Gastrocnemius medialis (tissue), 4 donors: ENCODE data around the gene VPS18. TPM values are rescaled to one million over a fixed set of nuclear protein-coding genes. Genes with fewer than 3 reads are reported as not detected.

Experiments used
- ATAC-seq, 2 donors: fragments of 150-250 bp; one replicate each; pipeline ENCODE4 v1.9.1; 2016
- DNase-seq, 2 donors: peaks; one replicate each; pipeline ENCODE4 v3.0.0-alpha.2; 2019
- H3K27ac ChIP-seq, 4 donors: fragments of 200-600 bp; sonication (generic); 1 replicate in 1 of 4; 2 replicates in 3 of 4; pipeline ENCODE4 v1.5.1; 2016 to 2018; ENCODE audit warnings: mild to moderate bottlenecking in 2 of 4, moderate library complexity in 1 of 4
- H3K27me3 ChIP-seq, 3 donors: fragments of 200-600 bp; sonication (generic) in 2 of 3; 1 replicate in 1 of 3; 2 replicates in 2 of 3; pipeline versions ENCODE4 v1.5.1 to v1.6.0; 2016 to 2019; ENCODE audit warnings: mild to moderate bottlenecking in 1 of 3, moderate library complexity in 1 of 3
- H3K36me3 ChIP-seq, 2 donors: fragments of 200-600 bp; sonication (generic) in 1 of 2; one replicate each; pipeline ENCODE4 v1.5.1; 2017 to 2018
- H3K4me1 ChIP-seq, 2 donors: fragments of 200-600 bp; sonication (generic) in 1 of 2; one replicate each; pipeline ENCODE4 v1.5.1; 2016 to 2017; ENCODE audit warnings: mild to moderate bottlenecking in 2 of 2
- H3K4me3 ChIP-seq, 4 donors: fragments of 200-600 bp; sonication (generic) in 3 of 4; 1 replicate in 1 of 4; 2 replicates in 3 of 4; pipeline ENCODE4 v1.5.1; 2016 to 2019; ENCODE audit warnings: mild to moderate bottlenecking in 2 of 4
- H3K9me3 ChIP-seq, 3 donors: fragments of 200-600 bp; sonication (generic) in 2 of 3; 1 replicate in 1 of 3; 2 replicates in 2 of 3; pipeline ENCODE4 v1.5.1; 2016 to 2019
- CTCF ChIP-seq, 5 experiments: fragments of 450-650 bp in 3 of 5; fragments of 200-600 bp in 2 of 5; sonication (generic) in 2 of 5; IDR thresholded peaks in 4 of 5; conservative IDR thresholded peaks in 1 of 5; 1 replicate in 4 of 5; 2 replicates in 1 of 5; pipeline ENCODE4 v1.5.1; 2016 to 2019; ENCODE audit warnings: antibody characterized with exemption in 5 of 5, mild to moderate bottlenecking in 3 of 5, moderate library complexity in 3 of 5
- POLR2A ChIP-seq, 2 donors: fragments of 450-650 bp; IDR thresholded peaks; one replicate each; pipeline ENCODE4 v1.6.1; 2017; ENCODE audit warnings: antibody characterized with exemption in 2 of 2, mild to moderate bottlenecking in 2 of 2, moderate library complexity in 2 of 2
- in situ Hi-C, 4 donors: fragments of 200-750 bp; cut with MboI; loops; one replicate each; pipeline versions ENCODE4 v1.15.0 to v1.8.0; 2017; ENCODE audit warnings: low sequenced_read_pairs in 4 of 4
- intact Hi-C: fragments of 100-400 bp; cut with DNase I; formaldehyde crosslinking; loops from one replicate; pipeline ENCODE4 v1.15.1; 2023; ENCODE audit warnings: low total_unique reads
- total RNA-seq, 4 donors: library from RNA; depleted of rRNA; stranded (reverse); fragments of >200 nt; gene quantifications; one replicate each; pipeline versions ENCODE4 v1.1.0 to v1.2.3, GENCODE V29; 2016

Gene VPS18
- total RNA-seq, 4 donors from 2014 or later = 18.5 to 26.1 (median 19.3) TPM

- in situ Hi-C loops (no loop called here), intact Hi-C loops (no loop called here)
- H3K27me3 ChIP-seq = peaks cover 60 to 67% (median 65%) of the 10 kb centered on the region in 3 donors
- H3K4me3 ChIP-seq = peak overlapping the region; percentile 56 to 76 (median 65)
- H3K36me3 ChIP-seq = no peaks in the 10 kb centered on the region
- ATAC-seq (peak; percentile 27 to 40), DNase-seq (no peak)
- H3K4me1 ChIP-seq = peaks cover 42 to 56% of the 10 kb centered on the region in 2 donors
- H3K9me3 ChIP-seq = no peaks in the 10 kb centered on the region
- peak in 1 of 2 donors; percentile 22 for TF ChIP-seq POLR2A (IDR thresholded peaks at IDR 0.05)
- TF ChIP-seq CTCF (IDR thresholded peaks at IDR 0.05 in 4 of 5, conservative IDR thresholded peaks at IDR 0.05 in 1 of 5) = peak; percentile 29 to 60 (median 56)
- peak overlapping the region; percentile 54 to 76 (median 72) for H3K27ac ChIP-seq
Measured at GRCh38 chr15:40930430-40931299, 36.4 kb downstream of the VPS18 start.

- Histone ChIP-seq H3K27ac (peak overlapping the region; percentile 37 to 76 (median 72)), H3K27me3 (peaks cover 52 to 58% (median 57%) of the 10 kb centered on the region in 3 donors), H3K36me3 (no peaks in the 10 kb centered on the region), H3K4me3 (peak overlapping the region; percentile 56 to 76 (median 65)), H3K9me3 (no peaks in the 10 kb centered on the region), H3K4me1 (peaks cover 41 to 48% of the 10 kb centered on the region in 2 donors)
- in situ Hi-C loops (no loop called here), intact Hi-C loops (no loop called here)
- no peak for TF ChIP-seq POLR2A (IDR thresholded peaks at IDR 0.05)
- ATAC-seq (no peak), DNase-seq (no peak)
Measured at GRCh38 chr15:40931300-40932142, 37.3 kb downstream of the VPS18 start.

- Histone ChIP-seq H3K27ac (peak overlapping the region in 3 of 4 donors; percentile 70 to 76 (median 74)), H3K4me3 (peak overlapping the region; percentile 56 to 76 (median 65)), H3K27me3 (peaks cover 46 to 52% (median 51%) of the 10 kb centered on the region in 3 donors), H3K36me3 (no peaks in the 10 kb centered on the region), H3K9me3 (no peaks in the 10 kb centered on the region), H3K4me1 (peaks cover 45 to 48% of the 10 kb centered on the region in 2 donors)
- TF ChIP-seq CTCF (IDR thresholded peaks at IDR 0.05 in 4 of 5, conservative IDR thresholded peaks at IDR 0.05 in 1 of 5) (no peak), POLR2A (IDR thresholded peaks at IDR 0.05) (no peak)
- ATAC-seq (no peak), DNase-seq (no peak)
- in situ Hi-C loops (no loop called here), intact Hi-C loops (no loop called here)
Measured at GRCh38 chr15:40932156-40932555, 37.9 kb downstream of the VPS18 start.

DNA sequence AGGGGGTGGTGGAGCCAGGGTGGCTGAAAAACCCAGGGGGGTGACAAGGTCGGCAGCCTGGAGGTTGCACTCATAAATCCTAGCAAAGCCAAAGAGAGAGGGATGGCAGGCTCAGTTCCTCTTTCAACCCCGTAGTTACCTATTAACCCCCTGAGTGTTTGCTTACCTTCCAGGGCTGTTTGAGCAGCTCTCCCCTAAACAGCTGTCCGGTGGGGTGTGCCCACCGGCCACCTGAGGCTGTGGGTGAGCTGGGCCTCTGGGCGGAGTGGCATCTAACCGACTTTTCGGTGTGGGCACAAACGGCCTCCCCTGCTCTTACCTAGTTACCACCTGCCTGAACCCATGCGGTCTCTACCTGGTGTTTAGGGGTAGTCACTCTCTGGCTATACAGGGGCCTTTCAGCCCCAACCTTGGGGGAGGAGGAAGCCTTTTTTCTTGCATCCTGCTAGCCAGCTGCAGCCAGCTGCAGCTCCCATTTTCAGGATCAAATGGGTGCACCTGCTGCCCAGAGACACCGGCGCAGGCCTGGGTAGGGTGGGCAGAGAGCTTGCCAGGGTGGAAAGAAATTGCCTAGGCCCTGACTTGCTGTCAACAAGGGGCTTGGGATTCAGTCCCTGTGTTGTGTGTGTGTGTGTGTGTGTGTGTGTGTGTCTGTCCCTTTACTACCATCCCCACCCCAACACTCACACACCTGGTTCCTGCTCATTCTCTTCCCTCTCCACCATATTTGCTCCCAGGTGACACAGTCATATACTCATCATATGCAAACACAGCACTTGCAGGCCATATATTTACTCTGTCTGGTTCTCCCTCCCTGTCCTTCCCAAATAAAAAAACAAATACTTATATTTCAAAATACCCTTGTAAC lies 38.6 kb downstream of the VPS18 start:
- peaks cover 48% of the 10 kb centered on the region in 2 donors for H3K4me1 ChIP-seq
- H3K27ac ChIP-seq = peak overlapping the region in 3 of 4 donors; percentile 70 to 76 (median 74)
- H3K4me3 ChIP-seq = peak overlapping the region in 3 of 4 donors; percentile 56 to 76 (median 70)
- in situ Hi-C loops = no loop called here
- ATAC-seq (no peak), DNase-seq (no peak)
- TF ChIP-seq CTCF (IDR thresholded peaks at IDR 0.05 in 4 of 5, conservative IDR thresholded peaks at IDR 0.05 in 1 of 5) (no peak), POLR2A (IDR thresholded peaks at IDR 0.05) (no peak)
- no peaks in the 10 kb centered on the region for H3K9me3 ChIP-seq
- H3K36me3 ChIP-seq = no peaks in the 10 kb centered on the region
- peaks cover 40 to 45% (median 43%) of the 10 kb centered on the region in 3 donors for H3K27me3 ChIP-seq
- intact Hi-C loops = no loop called here
